Neural progenitor cell (in vitro differentiated cells): ENCODE results near the gene ATF5. TPM values are rescaled to one million over a fixed set of nuclear protein-coding genes. Genes with fewer than 3 reads are reported as not detected.
A peak's percentile ranks its signal among the peaks of the same experiment; 100 is the strongest.

ENCODE experiments used
- DNase-seq: peaks from one replicate; pipeline ENCODE4 v3.0.0-alpha.2; 2016; ENCODE audit warnings: low spot score
- H2AFZ ChIP-seq: fragments of 200-600 bp; sonication (generic); replicated peaks from 2 replicates; pipeline ENCODE4 v1.6.1; 2016; ENCODE audit warnings: antibody characterized with exemption
- H3F3A ChIP-seq: fragments of 200-600 bp; sonication (generic); 2 replicates; pipeline ENCODE4 v1.6.1; 2016; ENCODE audit warnings: antibody characterized with exemption, low read depth
- H3K27ac ChIP-seq: fragments of 200-600 bp; sonication (generic); 2 replicates; pipeline ENCODE4 v1.5.1; 2016; ENCODE audit warnings: mild to moderate bottlenecking
- H3K27me3 ChIP-seq: fragments of 200-600 bp; sonication (generic); 2 replicates; pipeline ENCODE4 v1.6.1; 2016; ENCODE audit warnings: mild to moderate bottlenecking, moderate library complexity
- H3K36me3 ChIP-seq: fragments of 200-600 bp; sonication (generic); 2 replicates; pipeline ENCODE4 v1.5.1; 2016
- H3K4me1 ChIP-seq: fragments of 200-600 bp; sonication (generic); 2 replicates; pipeline ENCODE4 v1.6.1; 2016; ENCODE audit warnings: mixed run types
- H3K4me2 ChIP-seq: fragments of 200-600 bp; sonication (generic); 2 replicates; pipeline ENCODE4 v1.6.1; 2016
- H3K4me3 ChIP-seq: fragments of 200-600 bp; sonication (generic); 2 replicates; pipeline ENCODE4 v1.5.1; 2016
- H3K79me2 ChIP-seq: fragments of 200-600 bp; sonication (generic); 2 replicates; pipeline ENCODE4 v1.6.1; 2016; ENCODE audit warnings: low read depth
- H3K9ac ChIP-seq: fragments of 200-600 bp; sonication (generic); 2 replicates; pipeline ENCODE4 v1.6.1; 2016
- H3K9me3 ChIP-seq: fragments of 200-600 bp; sonication (generic); 2 replicates; pipeline ENCODE4 v1.5.1; 2016; ENCODE audit warnings: low read depth
- H4K20me1 ChIP-seq: fragments of 200-600 bp; sonication (generic); 2 replicates; pipeline ENCODE4 v1.6.1; 2016; ENCODE audit warnings: low read depth
- H3K27ac Mint-ChIP-seq: 3 replicates; pipeline ENCODE4 v1.8.0; 2021; ENCODE audit warnings: mixed read lengths
- H3K27me3 Mint-ChIP-seq: 2 replicates; pipeline ENCODE4 v1.8.0; 2022; ENCODE audit warnings: low read depth, mild to moderate bottlenecking, inconsistent platforms, moderate library complexity, mixed read lengths; ENCODE audit not compliant: insufficient read depth
- H3K36me3 Mint-ChIP-seq: 3 replicates; pipeline ENCODE4 v1.8.0; 2021; ENCODE audit warnings: mixed read lengths
- H3K4me1 Mint-ChIP-seq: 3 replicates; pipeline ENCODE4 v1.8.0; 2021; ENCODE audit warnings: mixed read lengths
- H3K4me3 Mint-ChIP-seq: 3 replicates; pipeline ENCODE4 v1.8.0; 2021; ENCODE audit warnings: mild to moderate bottlenecking, moderate library complexity, mixed read lengths
- H3K9me3 Mint-ChIP-seq: 3 replicates; pipeline ENCODE4 v1.8.0; 2020; ENCODE audit warnings: mixed read lengths
- EZH2 ChIP-seq: fragments of 200-600 bp; sonication (generic); IDR thresholded peaks from 2 replicates; pipeline ENCODE4 v1.6.1; 2017; ENCODE audit warnings: antibody characterized with exemption, mild to moderate bottlenecking, moderate library complexity
- EZH2phosphoT487 ChIP-seq: fragments of 200-600 bp; sonication (generic); IDR thresholded peaks from 2 replicates; pipeline ENCODE4 v1.6.1; 2017; ENCODE audit warnings: antibody characterized with exemption
- total RNA-seq: library from RNA; depleted of rRNA; stranded (reverse); fragments of >200 nt; gene quantifications from 2 replicates; pipeline ENCODE4 v1.2.3, GENCODE V29; 2015; ENCODE audit warnings: low replicate concordance
- TF ChIP-seq, protein P1 (sequence below): fragments of 200-600 bp; sonication (generic); IDR thresholded peaks from 2 replicates; pipeline ENCODE4 v1.5.1; 2017; ENCODE audit warnings: antibody characterized with exemption, mild to moderate bottlenecking

The ATF5 gene
- total RNA-seq, 1 donor from 2014 or later = 1.6 TPM

DNA sequence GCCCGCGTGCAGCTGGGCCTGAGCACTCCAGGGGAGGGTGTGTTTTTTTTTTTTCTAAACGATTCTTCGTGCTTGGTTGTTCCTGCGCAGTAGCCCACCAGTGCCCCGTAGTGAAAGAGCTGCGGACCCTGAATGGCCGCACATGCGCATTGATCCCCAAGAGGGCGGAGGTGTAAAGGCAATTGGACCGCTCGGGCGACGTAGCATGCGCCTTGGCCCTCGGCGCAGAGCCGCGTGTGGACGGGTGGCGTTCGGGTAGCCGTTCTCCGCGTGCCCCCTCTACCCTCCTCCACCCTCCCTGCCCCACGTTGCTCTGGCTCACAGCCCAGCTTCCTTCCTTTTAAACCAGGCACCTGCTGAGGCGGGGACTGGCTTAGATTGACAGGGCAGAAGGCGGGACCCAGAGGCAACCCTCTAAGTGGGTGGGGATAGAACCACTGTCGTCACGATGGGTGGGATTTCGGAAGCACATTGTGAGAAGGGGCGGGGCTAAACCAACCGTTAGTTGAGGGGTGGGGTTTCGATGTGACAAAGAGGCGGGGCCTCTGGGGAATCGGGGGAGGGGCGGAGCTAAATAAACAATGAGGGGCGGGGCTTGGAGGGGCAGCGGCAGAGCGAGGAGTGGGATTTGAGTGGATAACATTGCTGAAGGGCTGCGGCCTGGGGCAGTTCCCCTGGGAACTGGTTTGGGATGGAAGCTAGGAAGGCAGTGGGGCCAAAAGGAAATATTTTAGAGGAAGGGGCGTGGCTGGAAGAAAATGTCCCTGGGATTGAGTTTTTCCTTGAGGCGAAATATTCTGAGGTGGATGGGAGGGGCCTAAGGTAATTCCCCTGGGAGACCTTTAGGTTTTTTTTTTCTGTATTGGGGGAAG lies 842 bp downstream of the ATF5 start:
- Mint-ChIP-seq H3K4me1 (peaks cover 28% of the 10 kb centered on the region), H3K36me3 (peaks cover 18% of the 10 kb centered on the region), H3K27me3 (peaks cover 11% of the 10 kb centered on the region), H3K4me3 (peak overlapping the region; percentile 95), H3K27ac (peak overlapping the region; percentile 100), H3K9me3 (no peaks in the 10 kb centered on the region)
- Histone ChIP-seq H3K27ac (peak overlapping the region; percentile 87), H2AFZ (peak overlapping the region; percentile 79), H3F3A (peaks cover 27% of the 10 kb centered on the region), H3K4me1 (peaks cover 9% of the 10 kb centered on the region), H4K20me1 (peaks cover 28% of the 10 kb centered on the region), H3K79me2 (peaks cover 44% of the 10 kb centered on the region), H3K4me2 (peak overlapping the region; percentile 94), H3K36me3 (no peaks in the 10 kb centered on the region), H3K4me3 (peak overlapping the region; percentile 76), H3K27me3 (no peaks in the 10 kb centered on the region), H3K9ac (peak overlapping the region; percentile 75), H3K9me3 (no peaks in the 10 kb centered on the region)
- DNase-seq = peak; percentile 98
- TF ChIP-seq EZH2phosphoT487 = no peak

DNA sequence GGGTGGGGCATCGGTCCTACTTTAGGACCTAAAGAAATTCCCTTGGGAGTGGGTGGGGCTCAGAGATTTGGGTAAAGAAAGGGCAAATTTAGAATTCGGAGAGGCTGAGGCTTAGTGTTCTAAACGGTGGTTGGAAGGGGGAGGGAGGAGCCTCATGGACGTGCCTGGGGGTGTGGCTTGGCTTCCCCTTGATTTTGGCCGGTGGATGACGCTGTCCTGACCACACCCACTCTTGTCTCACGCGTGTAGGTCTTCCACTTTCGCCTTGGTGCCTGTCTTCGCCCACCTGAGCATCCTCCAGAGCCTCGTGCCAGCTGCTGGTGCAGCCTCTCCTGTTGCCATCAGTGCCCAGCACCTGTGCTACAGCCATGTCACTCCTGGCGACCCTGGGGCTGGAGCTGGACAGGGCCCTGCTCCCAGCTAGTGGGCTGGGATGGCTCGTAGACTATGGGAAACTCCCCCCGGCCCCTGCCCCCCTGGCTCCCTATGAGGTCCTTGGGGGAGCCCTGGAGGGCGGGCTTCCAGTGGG lies 1.5 kb downstream of the ATF5 start:
- DNase-seq = no peak
- Histone ChIP-seq H3K4me2 (peak overlapping the region; percentile 52), H3K4me3 (peak overlapping the region; percentile 76), H3K9ac (no peak overlapping the region), H3F3A (peaks cover 26% of the 10 kb centered on the region), H3K79me2 (peaks cover 37% of the 10 kb centered on the region), H3K4me1 (peaks cover 9% of the 10 kb centered on the region), H3K9me3 (no peaks in the 10 kb centered on the region), H3K36me3 (no peaks in the 10 kb centered on the region), H3K27ac (no peak overlapping the region), H3K27me3 (no peaks in the 10 kb centered on the region), H4K20me1 (peaks cover 21% of the 10 kb centered on the region), H2AFZ (peak overlapping the region; percentile 1)
- Mint-ChIP-seq H3K36me3 (peaks cover 18% of the 10 kb centered on the region), H3K4me1 (peaks cover 25% of the 10 kb centered on the region), H3K27me3 (peaks cover 9% of the 10 kb centered on the region), H3K4me3 (peak overlapping the region; percentile 95), H3K27ac (peak overlapping the region; percentile 100), H3K9me3 (no peaks in the 10 kb centered on the region)
- TF ChIP-seq, protein P1, sequence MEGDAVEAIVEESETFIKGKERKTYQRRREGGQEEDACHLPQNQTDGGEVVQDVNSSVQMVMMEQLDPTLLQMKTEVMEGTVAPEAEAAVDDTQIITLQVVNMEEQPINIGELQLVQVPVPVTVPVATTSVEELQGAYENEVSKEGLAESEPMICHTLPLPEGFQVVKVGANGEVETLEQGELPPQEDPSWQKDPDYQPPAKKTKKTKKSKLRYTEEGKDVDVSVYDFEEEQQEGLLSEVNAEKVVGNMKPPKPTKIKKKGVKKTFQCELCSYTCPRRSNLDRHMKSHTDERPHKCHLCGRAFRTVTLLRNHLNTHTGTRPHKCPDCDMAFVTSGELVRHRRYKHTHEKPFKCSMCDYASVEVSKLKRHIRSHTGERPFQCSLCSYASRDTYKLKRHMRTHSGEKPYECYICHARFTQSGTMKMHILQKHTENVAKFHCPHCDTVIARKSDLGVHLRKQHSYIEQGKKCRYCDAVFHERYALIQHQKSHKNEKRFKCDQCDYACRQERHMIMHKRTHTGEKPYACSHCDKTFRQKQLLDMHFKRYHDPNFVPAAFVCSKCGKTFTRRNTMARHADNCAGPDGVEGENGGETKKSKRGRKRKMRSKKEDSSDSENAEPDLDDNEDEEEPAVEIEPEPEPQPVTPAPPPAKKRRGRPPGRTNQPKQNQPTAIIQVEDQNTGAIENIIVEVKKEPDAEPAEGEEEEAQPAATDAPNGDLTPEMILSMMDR = no peak
- TF ChIP-seq EZH2phosphoT487 (no peak), EZH2 (no peak)

DNA sequence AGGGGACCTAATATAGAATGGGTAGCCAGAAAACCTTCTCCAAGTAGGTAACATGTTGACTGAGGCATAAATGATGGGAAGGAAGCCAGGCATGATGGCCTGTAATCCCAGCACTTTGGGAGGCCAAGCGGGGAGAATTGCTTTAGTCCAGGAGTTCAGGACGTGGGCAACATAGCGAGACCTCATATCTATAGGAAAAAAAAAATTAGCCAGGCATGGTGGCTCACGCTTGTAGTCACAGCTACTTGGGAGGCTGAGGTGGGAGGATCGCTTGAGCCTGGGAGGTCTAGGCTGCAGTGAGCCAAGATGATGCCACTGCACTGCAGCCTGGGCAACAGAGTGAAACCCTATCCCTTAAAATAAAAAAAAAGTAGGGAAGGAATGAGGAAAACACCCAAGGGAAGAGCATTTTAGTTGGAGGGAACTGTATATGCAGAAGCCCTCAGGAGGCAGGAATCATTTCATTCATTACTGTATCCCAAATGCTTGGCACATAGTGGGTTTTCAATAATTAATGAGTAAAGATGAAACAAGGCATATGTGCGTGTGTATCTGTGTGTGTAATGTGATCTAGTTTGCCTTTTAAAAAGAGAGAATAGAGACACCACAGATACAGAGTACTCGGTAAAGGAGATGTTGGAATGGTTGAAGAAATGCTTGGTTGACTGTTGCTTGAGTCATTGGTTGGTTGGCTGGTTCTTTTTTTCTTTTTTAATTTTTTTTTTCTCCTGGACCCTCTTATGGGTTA lies 2.5 kb downstream of the ATF5 start:
- H3K4me3 Mint-ChIP-seq = peak overlapping the region; percentile 73
- peaks cover 23% of the 10 kb centered on the region for H3K4me1 Mint-ChIP-seq
- Histone ChIP-seq H3K36me3 (no peaks in the 10 kb centered on the region), H4K20me1 (peaks cover 12% of the 10 kb centered on the region), H3K4me3 (no peak overlapping the region), H3K9ac (no peak overlapping the region), H3K4me1 (peaks cover 9% of the 10 kb centered on the region), H3F3A (peaks cover 22% of the 10 kb centered on the region), H3K27ac (no peak overlapping the region), H3K27me3 (no peaks in the 10 kb centered on the region), H3K4me2 (no peak overlapping the region), H2AFZ (no peak overlapping the region), H3K79me2 (peaks cover 28% of the 10 kb centered on the region), H3K9me3 (no peaks in the 10 kb centered on the region)
- no peak for TF ChIP-seq EZH2
- TF ChIP-seq EZH2phosphoT487 = no peak
- TF ChIP-seq, protein P1 = no peak
- no peaks in the 10 kb centered on the region for H3K9me3 Mint-ChIP-seq
- H3K27ac Mint-ChIP-seq = no peak overlapping the region
- H3K27me3 Mint-ChIP-seq = peaks cover 9% of the 10 kb centered on the region
- DNase-seq = no peak
- H3K36me3 Mint-ChIP-seq = peaks cover 16% of the 10 kb centered on the region
